ENCODE results near the gene TATDN2.
"Not testable (repeated sequence)": the region's sequence is repeated elsewhere in the genome, so short reads cannot be mapped to it uniquely, and the experiment has no call there.

TATDN2 gene

GRCh38 chr3:10260211-10260701, 12.0 kb downstream of the TATDN2 start:
- TF ChIP-seq CTCF (IDR thresholded peaks at IDR 0.05; ENCODE audit: insufficient read depth, missing control alignments), result no peak
- FAIRE-seq (no peak), DNase-seq (ENCODE audit: insufficient read length, low spot score) (no peak)

DNA sequence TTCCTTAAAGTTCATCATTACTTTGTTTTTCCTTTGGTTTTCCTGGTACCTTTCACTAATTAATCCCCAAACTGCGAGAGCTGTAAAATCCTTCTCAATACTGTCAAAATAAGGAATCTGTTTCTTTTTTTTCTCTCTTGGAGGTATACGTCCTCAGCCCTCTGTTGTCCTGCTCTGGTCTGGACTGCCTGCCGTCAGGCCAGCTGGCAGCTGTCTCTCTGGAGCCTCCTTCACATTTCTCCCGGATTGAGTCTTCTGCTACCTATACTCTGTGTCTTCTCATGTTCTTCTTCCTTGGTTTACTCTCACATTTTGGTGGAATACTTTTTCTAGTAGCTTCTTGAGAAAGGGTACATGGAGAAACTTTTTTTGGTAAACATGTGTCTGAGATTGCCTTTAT, 13.8 kb downstream of the TATDN2 start:
- no peak for DNase-seq (ENCODE audit: insufficient read length, low spot score)
- no peak for FAIRE-seq
- TF ChIP-seq CTCF (IDR thresholded peaks at IDR 0.05; ENCODE audit: insufficient read depth, missing control alignments), result no peak

GRCh38 chr3:10263646-10264363, 15.5 kb downstream of the TATDN2 start:
- FAIRE-seq (no peak), DNase-seq (ENCODE audit: insufficient read length, low spot score) (no peak)
- TF ChIP-seq CTCF (IDR thresholded peaks at IDR 0.05; ENCODE audit: insufficient read depth, missing control alignments), result peak; percentile 29

GRCh38 chr3:10265833-10266232, 17.6 kb downstream of the TATDN2 start:
- no peak for FAIRE-seq
- no peak for TF ChIP-seq CTCF (IDR thresholded peaks at IDR 0.05; ENCODE audit: insufficient read depth, missing control alignments)
- no peak for DNase-seq (ENCODE audit: insufficient read length, low spot score)

- not testable (repeated sequence) for DNase-seq (ENCODE audit: insufficient read length, low spot score); FAIRE-seq
Observed at GRCh38 chr3:10266936-10267335, 18.7 kb downstream of the TATDN2 start.

DNA sequence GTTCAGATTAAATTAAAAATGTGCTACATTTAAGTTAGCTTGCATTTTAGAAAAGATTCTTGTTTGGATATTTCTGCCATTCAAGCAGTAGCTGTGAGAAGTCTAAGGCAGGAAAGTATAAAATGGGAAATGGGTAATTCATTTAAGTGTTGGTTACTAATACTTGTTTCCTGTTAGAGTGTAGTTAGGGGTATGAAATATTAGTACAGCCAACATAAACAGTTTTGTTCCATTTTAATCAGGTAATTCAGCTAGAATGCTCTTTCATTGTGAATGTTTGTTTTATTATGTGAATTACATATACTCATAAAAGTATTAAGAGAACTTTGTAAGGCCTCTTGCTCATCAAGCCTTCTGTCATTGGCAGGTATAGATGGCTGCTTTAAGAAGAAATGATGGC, 19.9 kb downstream of the TATDN2 start:
- DNase-seq (ENCODE audit: insufficient read length, low spot score) (no peak), FAIRE-seq (no peak)
- no peak for TF ChIP-seq CTCF (IDR thresholded peaks at IDR 0.05; ENCODE audit: insufficient read depth, missing control alignments)

GRCh38 chr3:10268930-10269329, 20.7 kb downstream of the TATDN2 start:
- no peak for FAIRE-seq
- no peak for TF ChIP-seq CTCF (IDR thresholded peaks at IDR 0.05; ENCODE audit: insufficient read depth, missing control alignments)
- no peak for DNase-seq (ENCODE audit: insufficient read length, low spot score)

Measured in D721Med (cell line).